HL-60 (cell line): Measurements from ENCODE around the gene TIPIN.

Experiments
- CTCF ChIP-seq: IDR thresholded peaks from one replicate; pipeline ENCODE4 v1.5.1; 2011; ENCODE audit warnings: low read length, control low read depth, inconsistent platforms; ENCODE audit not compliant: insufficient read depth
- GABPA ChIP-seq: IDR thresholded peaks from 2 replicates; pipeline ENCODE4 v1.6.1; 2012; ENCODE audit warnings: low read depth
- POLR2AphosphoS5 ChIP-seq: IDR thresholded peaks from 2 replicates; pipeline ENCODE4 v1.6.1; 2012; ENCODE audit warnings: low read depth

- TF ChIP-seq CTCF (no peak), POLR2AphosphoS5 (no peak), GABPA (no peak)
Measured at GRCh38 chr15:66291816-66292570, 64.5 kb downstream of the TIPIN start.
